Uterus (tissue), 4 donors: ENCODE results near the gene FHDC1. TPM values are rescaled to one million over a fixed set of nuclear protein-coding genes. Genes with fewer than 3 reads are reported as not detected.

Experiments
- DNase-seq, 2 donors: peaks; one replicate each; pipeline ENCODE4 v3.0.0-alpha.2; 2019 to 2020
- H3K27ac ChIP-seq, 2 donors: fragments of 200-600 bp; sonication (generic); 1 replicate in 1 of 2; 2 replicates in 1 of 2; pipeline ENCODE4 v1.5.1; 2016 to 2018
- H3K27me3 ChIP-seq, 2 donors: fragments of 200-600 bp; sonication (generic); one replicate each; pipeline ENCODE4 v1.5.1; 2018 to 2019; ENCODE audit warnings: control low read depth in 1 of 2
- H3K36me3 ChIP-seq, 2 donors: fragments of 200-600 bp; sonication (generic); one replicate each; pipeline ENCODE4 v1.5.1; 2019; ENCODE audit warnings: control low read depth in 1 of 2
- H3K4me1 ChIP-seq, 2 donors: fragments of 200-600 bp; sonication (generic); one replicate each; pipeline ENCODE4 v1.5.1; 2018 to 2019; ENCODE audit warnings: control low read depth in 1 of 2
- H3K4me3 ChIP-seq, 2 donors: fragments of 200-600 bp; sonication (generic); 1 replicate in 1 of 2; 2 replicates in 1 of 2; pipeline ENCODE4 v1.5.1; 2018 to 2019; ENCODE audit warnings: mild to moderate bottlenecking in 1 of 2
- H3K9me3 ChIP-seq, 2 donors: fragments of 200-600 bp; sonication (generic); one replicate each; pipeline ENCODE4 v1.5.1; 2019; ENCODE audit warnings: control low read depth in 1 of 2
- CTCF ChIP-seq, 4 experiments: fragments of 200-600 bp in 2 of 4; fragments of 450-650 bp in 2 of 4; sonication (generic) in 2 of 4; IDR thresholded peaks; one replicate each; pipeline ENCODE4 v1.5.1; 2016 to 2019; ENCODE audit warnings: antibody characterized with exemption in 4 of 4, mild to moderate bottlenecking in 2 of 4, moderate library complexity in 1 of 4
- POLR2A ChIP-seq, 2 donors: fragments of 450-650 bp; IDR thresholded peaks; one replicate each; pipeline ENCODE4 v1.6.1; 2016; ENCODE audit warnings: antibody characterized with exemption in 2 of 2, mild to moderate bottlenecking in 1 of 2, moderate library complexity in 1 of 2
- intact Hi-C: fragments of 100-400 bp; cut with DNase I; formaldehyde crosslinking; loops from one replicate; pipeline ENCODE4 v1.15.1; 2023; ENCODE audit warnings: low total_unique reads
- total RNA-seq, 4 donors: library from RNA; depleted of rRNA in 3 of 4; stranded (reverse); fragments of >200 nt in 3 of 4; gene quantifications; one replicate each; pipeline versions ENCODE4 v1.1.0 to v1.2.4, GENCODE V29; 2014 to 2023
- donor health status: DM: yes; HTN: yes; CAD: no.

The FHDC1 gene
- total RNA-seq, 4 donors from 2014 or later: 0.88 to 10.0 (median 2.9) TPM

GRCh38 chr4:153023692-153024394, 87.7 kb downstream of the FHDC1 start:
- Histone ChIP-seq H3K36me3 (no peaks in the 10 kb centered on the region), H3K27me3 (no peaks in the 10 kb centered on the region), H3K27ac (no peak overlapping the region), H3K9me3 (no peaks in the 10 kb centered on the region), H3K4me3 (no peak overlapping the region), H3K4me1 (no peaks in the 10 kb centered on the region)
- TF ChIP-seq CTCF (IDR thresholded peaks at IDR 0.05): no peak
- no peak for TF ChIP-seq POLR2A (IDR thresholded peaks at IDR 0.05)
- DNase-seq: no peak
- intact Hi-C loops: no loop called here

- intact Hi-C loops: no loop called here
- Histone ChIP-seq H3K27ac (no peak overlapping the region), H3K9me3 (no peaks in the 10 kb centered on the region), H3K27me3 (no peaks in the 10 kb centered on the region), H3K4me1 (no peaks in the 10 kb centered on the region), H3K4me3 (no peak overlapping the region), H3K36me3 (no peaks in the 10 kb centered on the region)
- TF ChIP-seq POLR2A (IDR thresholded peaks at IDR 0.05): no peak
- TF ChIP-seq CTCF (IDR thresholded peaks at IDR 0.05): no peak
- DNase-seq: no peak
These were observed 88.3 kb downstream of the FHDC1 start for GRCh38 chr4:153024466-153024865.

- intact Hi-C loops: no loop called here
- no peak overlapping the region for H3K4me3 ChIP-seq
- no peak for TF ChIP-seq POLR2A (IDR thresholded peaks at IDR 0.05)
- no peak for TF ChIP-seq CTCF (IDR thresholded peaks at IDR 0.05)
- H3K27ac ChIP-seq: no peak overlapping the region
- no peak for DNase-seq
- no peaks in the 10 kb centered on the region for H3K9me3 ChIP-seq
- H3K4me1 ChIP-seq: no peaks in the 10 kb centered on the region
- no peaks in the 10 kb centered on the region for H3K27me3 ChIP-seq
- no peaks in the 10 kb centered on the region for H3K36me3 ChIP-seq
These were observed 89.3 kb downstream of the FHDC1 start for GRCh38 chr4:153025406-153025805.

GRCh38 chr4:153026591-153027346, 90.6 kb downstream of the FHDC1 start:
- intact Hi-C loops: no loop called here
- H3K9me3 ChIP-seq: no peaks in the 10 kb centered on the region

More at GRCh38 chr4:153026591-153027346, 90.6 kb downstream of the FHDC1 start:
- no peaks in the 10 kb centered on the region for H3K36me3 ChIP-seq
- no peak overlapping the region for H3K27ac ChIP-seq
- no peak for DNase-seq
- H3K4me3 ChIP-seq: no peak overlapping the region
- H3K27me3 ChIP-seq: no peaks in the 10 kb centered on the region
- no peaks in the 10 kb centered on the region for H3K4me1 ChIP-seq
- TF ChIP-seq POLR2A (IDR thresholded peaks at IDR 0.05) (no peak), CTCF (IDR thresholded peaks at IDR 0.05) (no peak)
